H9 (cell line): ENCODE data around the gene ROPN1B. TPM values are rescaled to one million over a fixed set of nuclear protein-coding genes. Genes with fewer than 3 reads are reported as not detected.
"Not testable (repeated sequence)": the region's sequence is repeated elsewhere in the genome, so short reads cannot be mapped to it uniquely, and the experiment has no call there.

Experiments
- DNase-seq: peaks from one replicate; pipeline ENCODE4 v3.0.0-alpha.2; 2017
- H2AFZ ChIP-seq: one replicate; pipeline ENCODE4 v1.6.1; 2013; ENCODE audit warnings: mild to moderate bottlenecking, low read length, control low read depth, moderate library complexity
- H2AK5ac ChIP-seq: 2 replicates; pipeline ENCODE4 v1.6.1; 2013; ENCODE audit warnings: low read length, control low read depth, mixed read lengths; ENCODE audit not compliant: insufficient read length
- H2BK120ac ChIP-seq: one replicate; pipeline ENCODE4 v1.6.1; 2013; ENCODE audit warnings: low read depth, mild to moderate bottlenecking, low read length, control low read depth, inconsistent platforms; ENCODE audit not compliant: poor library complexity, severe bottlenecking
- H2BK12ac ChIP-seq: 2 replicates; pipeline ENCODE4 v1.6.1; 2013; ENCODE audit warnings: low read length, control low read depth, mixed read lengths, low read depth; ENCODE audit not compliant: insufficient read length
- H2BK15ac ChIP-seq: 2 replicates; pipeline ENCODE4 v1.6.1; 2013; ENCODE audit warnings: low read depth, low read length, control low read depth
- H2BK20ac ChIP-seq: one replicate; pipeline ENCODE4 v1.6.1; 2013; ENCODE audit warnings: low read depth, mild to moderate bottlenecking, low read length, control low read depth, inconsistent platforms; ENCODE audit not compliant: poor library complexity, severe bottlenecking
- H2BK5ac ChIP-seq: 2 replicates; pipeline ENCODE4 v1.6.1; 2013; ENCODE audit warnings: low read length, control low read depth, mixed read lengths; ENCODE audit not compliant: insufficient read length
- H3K14ac ChIP-seq: 2 replicates; pipeline ENCODE4 v1.6.1; 2013; ENCODE audit warnings: low read length, control low read depth; ENCODE audit not compliant: insufficient read depth
- H3K18ac ChIP-seq: 2 replicates; pipeline ENCODE4 v1.6.1; 2013; ENCODE audit warnings: low read depth, mild to moderate bottlenecking, mixed read lengths, low read length, control low read depth; ENCODE audit not compliant: insufficient read length
- H3K23ac ChIP-seq: 2 replicates; pipeline ENCODE4 v1.6.1; 2013; ENCODE audit warnings: low read length, control low read depth, mixed read lengths, low read depth; ENCODE audit not compliant: insufficient read length
- H3K23me2 ChIP-seq: 2 replicates; pipeline ENCODE4 v1.6.1; 2013; ENCODE audit warnings: low read depth, mild to moderate bottlenecking, mixed read lengths, low read length, control low read depth; ENCODE audit not compliant: insufficient read length, poor library complexity, severe bottlenecking
- H3K27ac ChIP-seq: 2 replicates; pipeline ENCODE4 v1.5.1; 2013; ENCODE audit warnings: low read length, control low read depth, mixed read lengths, low read depth; ENCODE audit not compliant: insufficient read length
- H3K27me3 ChIP-seq: 2 replicates; pipeline ENCODE4 v1.6.1; 2013; ENCODE audit warnings: low read length, control low read depth, inconsistent platforms; ENCODE audit not compliant: insufficient read depth
- H3K4ac ChIP-seq: 2 replicates; pipeline ENCODE4 v1.6.1; 2013; ENCODE audit warnings: low read depth, mild to moderate bottlenecking, control low read depth, inconsistent platforms, low read length, moderate library complexity
- H3K4me1 ChIP-seq: 2 replicates; pipeline ENCODE4 v1.6.1; 2013; ENCODE audit warnings: low read length, control low read depth, inconsistent platforms; ENCODE audit not compliant: insufficient read depth
- H3K4me2 ChIP-seq: 2 replicates; pipeline ENCODE4 v1.6.1; 2013; ENCODE audit warnings: low read length, control low read depth, mixed read lengths; ENCODE audit not compliant: insufficient read length, insufficient read depth
- H3K56ac ChIP-seq: 2 replicates; pipeline ENCODE4 v1.6.1; 2013; ENCODE audit warnings: low read depth, mild to moderate bottlenecking, mixed read lengths, low read length, control low read depth; ENCODE audit not compliant: insufficient read length
- H3K79me1 ChIP-seq: 2 replicates; pipeline ENCODE4 v1.6.1; 2013; ENCODE audit warnings: low read depth, mild to moderate bottlenecking, moderate library complexity, low read length, control low read depth, inconsistent platforms; ENCODE audit not compliant: insufficient read depth, poor library complexity, severe bottlenecking
- H3K79me2 ChIP-seq: 2 replicates; pipeline ENCODE4 v1.6.1; 2013; ENCODE audit warnings: low read length, control low read depth, inconsistent platforms; ENCODE audit not compliant: insufficient read depth
- H3K9ac ChIP-seq: 2 replicates; pipeline ENCODE4 v1.6.1; 2013; ENCODE audit warnings: low read length, control low read depth, mixed read lengths; ENCODE audit not compliant: insufficient read length; ENCODE audit errors: extremely low read depth
- H3K9me3 ChIP-seq: one replicate; pipeline ENCODE4 v1.6.1; 2013; ENCODE audit warnings: low read depth, low read length, inconsistent platforms; ENCODE audit not compliant: control insufficient read depth
- H3T11ph ChIP-seq: one replicate; pipeline ENCODE4 v1.6.1; 2013; ENCODE audit warnings: mild to moderate bottlenecking, low read length, control low read depth, inconsistent platforms
- H4K20me1 ChIP-seq: one replicate; pipeline ENCODE4 v1.6.1; 2013; ENCODE audit not compliant: control insufficient read depth, insufficient read length, insufficient read depth
- H4K5ac ChIP-seq: 2 replicates; pipeline ENCODE4 v1.6.1; 2013; ENCODE audit warnings: low read depth, mild to moderate bottlenecking, mixed read lengths, low read length, control low read depth; ENCODE audit not compliant: insufficient read length
- H4K8ac ChIP-seq: replicated peaks from 2 replicates; pipeline ENCODE4 v1.6.1; 2013; ENCODE audit warnings: low read length, control low read depth, mixed read lengths, low read depth; ENCODE audit not compliant: insufficient read length
- H4K91ac ChIP-seq: 2 replicates; pipeline ENCODE4 v1.6.1; 2013; ENCODE audit warnings: low read depth, mild to moderate bottlenecking, moderate library complexity, mixed read lengths, low read length, control low read depth; ENCODE audit not compliant: insufficient read length
- H3K27ac Mint-ChIP-seq, 3 experiments: 2 replicates in 2 of 3; 3 replicates in 1 of 3; pipeline ENCODE4 v1.8.0; 2020 to 2021; ENCODE audit warnings: mixed read lengths in 3 of 3, mild to moderate bottlenecking in 1 of 3, moderate library complexity in 1 of 3
- H3K27me3 Mint-ChIP-seq: 2 replicates; pipeline ENCODE4 v1.8.0; 2021; ENCODE audit warnings: low read depth, mild to moderate bottlenecking, moderate library complexity, mixed read lengths
- H3K36me3 Mint-ChIP-seq, 3 experiments: 2 replicates in 2 of 3; 3 replicates in 1 of 3; pipeline ENCODE4 v1.8.0; 2020 to 2021; ENCODE audit warnings: low read depth in 3 of 3, mixed read lengths in 3 of 3; ENCODE audit not compliant: insufficient read depth in 1 of 3
- H3K4me1 Mint-ChIP-seq, 2 experiments: 2 replicates each; pipeline ENCODE4 v1.8.0; 2020; ENCODE audit warnings: mixed read lengths in 2 of 2
- H3K4me3 Mint-ChIP-seq, 2 experiments: 2 replicates in 1 of 2; 3 replicates in 1 of 2; pipeline ENCODE4 v1.8.0; 2020 to 2021; ENCODE audit warnings: mild to moderate bottlenecking in 2 of 2, mixed read lengths in 2 of 2, moderate library complexity in 1 of 2
- H3K9me3 Mint-ChIP-seq, 2 experiments: 2 replicates in 1 of 2; 3 replicates in 1 of 2; pipeline ENCODE4 v1.8.0; 2020; ENCODE audit warnings: mild to moderate bottlenecking in 2 of 2, mixed read lengths in 2 of 2, moderate library complexity in 1 of 2
- CTCF ChIP-seq: fragments of 200-600 bp; sonication (generic); conservative IDR thresholded peaks from 3 replicates; pipeline ENCODE4 v1.8.0; 2021; ENCODE audit warnings: antibody characterized with exemption, mild to moderate bottlenecking
- WGBS: extraction: QIAGEN DNeasy Blood & Tissue Kit; methylation state at CpG from one replicate; pipeline ENCODE4 v1.1.7; 2013; ENCODE audit warnings: missing lambda C conversion rate, low lambda C conversion rate, mixed read lengths; ENCODE audit not compliant: insufficient read length; ENCODE audit errors: extremely low coverage; 5-methylcytosine and 5-hydroxymethylcytosine counted together
- total RNA-seq: library from RNA; stranded (reverse); gene quantifications from 2 replicates; pipeline ENCODE4 v1.2.1, GENCODE V29; 2021

ROPN1B gene
- total RNA-seq, 1 experiment from 2014 or later, result not detected

GRCh38 chr3:125971997-125972944 lies 3.3 kb downstream of the ROPN1B start:
- peak; percentile 44 for DNase-seq
- not testable (repeated sequence) for H3K27ac Mint-ChIP-seq, H3K9me3 Mint-ChIP-seq, H3K23ac ChIP-seq, H3K4me1 Mint-ChIP-seq, H3K23me2 ChIP-seq, H3K27me3 ChIP-seq, H2BK120ac ChIP-seq, H2AFZ ChIP-seq, H3K9ac ChIP-seq, H3K4me1 ChIP-seq, H3K56ac ChIP-seq, H4K5ac ChIP-seq, H3K4ac ChIP-seq, H3K18ac ChIP-seq, H4K20me1 ChIP-seq, H3T11ph ChIP-seq, H2BK5ac ChIP-seq, H2BK20ac ChIP-seq, H4K91ac ChIP-seq, H4K8ac ChIP-seq, H3K9me3 ChIP-seq, H3K27ac ChIP-seq, H3K79me2 ChIP-seq, H3K36me3 Mint-ChIP-seq, H2BK15ac ChIP-seq, H2BK12ac ChIP-seq, H2AK5ac ChIP-seq, H3K79me1 ChIP-seq
- peak; percentile 82 for TF ChIP-seq CTCF
- WGBS, result no CpG with 5 or more reads among the region's 31 CpGs
- Mint-ChIP-seq H3K4me3 (peak overlapping the region; percentile 64 to 83), H3K27me3 (peaks cover 31% of the 10 kb centered on the region)
- peak overlapping the region; percentile 82 for H3K14ac ChIP-seq
- H3K4me2 ChIP-seq, result peak overlapping the region; percentile 99

- not testable (repeated sequence) for H2AK5ac ChIP-seq, H3K27ac Mint-ChIP-seq, H2BK120ac ChIP-seq, H3K4me1 Mint-ChIP-seq, H4K8ac ChIP-seq, H2BK5ac ChIP-seq, H4K20me1 ChIP-seq, H3K79me2 ChIP-seq, H3K9me3 Mint-ChIP-seq, H2BK20ac ChIP-seq, H3K4me2 ChIP-seq, H3K4me1 ChIP-seq, H2AFZ ChIP-seq, H3K14ac ChIP-seq, H3K4me3 Mint-ChIP-seq, H3K23ac ChIP-seq, H3K9me3 ChIP-seq, H4K5ac ChIP-seq, H2BK12ac ChIP-seq, H2BK15ac ChIP-seq, H3K4ac ChIP-seq, H3T11ph ChIP-seq, H3K23me2 ChIP-seq, H3K56ac ChIP-seq, H3K27ac ChIP-seq, H3K79me1 ChIP-seq, H4K91ac ChIP-seq, H3K27me3 ChIP-seq, H3K9ac ChIP-seq, H3K18ac ChIP-seq, DNase-seq, H3K36me3 Mint-ChIP-seq
- H3K27me3 Mint-ChIP-seq, result peaks cover 19% of the 10 kb centered on the region
- no CpG with 5 or more reads among the region's 9 CpGs for WGBS
These were observed 6.4 kb downstream of the ROPN1B start for GRCh38 chr3:125975245-125976002.
